Natural killer cell treated with Interleukin-12 subunit alpha and Interleukin-12 subunit beta and Interleukin-15 and Interleukin-18, amount 100 ng/mL, for 72 hours (primary cell): ENCODE measurements around the gene OPA3. TPM values are rescaled to one million over a fixed set of nuclear protein-coding genes. Genes with fewer than 3 reads are reported as not detected.
A peak's percentile ranks its signal among the peaks of the same experiment; 100 is the strongest.
"Not testable (repeated sequence)": the region's sequence is repeated elsewhere in the genome, so short reads cannot be mapped to it uniquely, and the experiment has no call there.

Experiments
- ATAC-seq, 2 donors: fragments of 150-1000 bp; cut with Tn5 transposase in 1 of 2; sonication (Bioruptor Pico), chemical (Tn5 transposase) in 1 of 2; 2 replicates each; pipeline ENCODE4 v1.10.0; 2021
- DNase-seq: peaks from one replicate; pipeline ENCODE4 v3.0.0; 2022; ENCODE audit warnings: low spot score
- H3K27ac Mint-ChIP-seq, 2 donors: 1 replicate in 1 of 2; 2 replicates in 1 of 2; pipeline ENCODE4 v1.8.0; 2022; ENCODE audit warnings: mixed read lengths in 2 of 2, mild to moderate bottlenecking in 1 of 2, moderate library complexity in 1 of 2
- H3K27me3 Mint-ChIP-seq, 2 donors: 1 replicate in 1 of 2; 2 replicates in 1 of 2; pipeline ENCODE4 v1.8.0; 2022; ENCODE audit warnings: mixed read lengths in 2 of 2
- H3K36me3 Mint-ChIP-seq: one replicate; pipeline ENCODE4 v1.8.0; 2022; ENCODE audit warnings: mixed read lengths
- H3K4me1 Mint-ChIP-seq, 2 donors: 1 replicate in 1 of 2; 2 replicates in 1 of 2; pipeline ENCODE4 v1.8.0; 2022; ENCODE audit warnings: low read depth in 2 of 2, mixed read lengths in 2 of 2, mild to moderate bottlenecking in 1 of 2
- H3K4me3 Mint-ChIP-seq: one replicate; pipeline ENCODE4 v1.8.0; 2022; ENCODE audit warnings: mixed read lengths
- H3K9me3 Mint-ChIP-seq: 2 replicates; pipeline ENCODE4 v1.8.0; 2022; ENCODE audit warnings: mixed read lengths
- total RNA-seq, 2 donors: library from RNA; stranded (reverse); gene quantifications; one replicate each; pipeline ENCODE4 v1.2.3, GENCODE V29; 2022

OPA3 gene
- total RNA-seq, result 10 to 100 TPM; 17.0 to 17.5 TPM

DNA sequence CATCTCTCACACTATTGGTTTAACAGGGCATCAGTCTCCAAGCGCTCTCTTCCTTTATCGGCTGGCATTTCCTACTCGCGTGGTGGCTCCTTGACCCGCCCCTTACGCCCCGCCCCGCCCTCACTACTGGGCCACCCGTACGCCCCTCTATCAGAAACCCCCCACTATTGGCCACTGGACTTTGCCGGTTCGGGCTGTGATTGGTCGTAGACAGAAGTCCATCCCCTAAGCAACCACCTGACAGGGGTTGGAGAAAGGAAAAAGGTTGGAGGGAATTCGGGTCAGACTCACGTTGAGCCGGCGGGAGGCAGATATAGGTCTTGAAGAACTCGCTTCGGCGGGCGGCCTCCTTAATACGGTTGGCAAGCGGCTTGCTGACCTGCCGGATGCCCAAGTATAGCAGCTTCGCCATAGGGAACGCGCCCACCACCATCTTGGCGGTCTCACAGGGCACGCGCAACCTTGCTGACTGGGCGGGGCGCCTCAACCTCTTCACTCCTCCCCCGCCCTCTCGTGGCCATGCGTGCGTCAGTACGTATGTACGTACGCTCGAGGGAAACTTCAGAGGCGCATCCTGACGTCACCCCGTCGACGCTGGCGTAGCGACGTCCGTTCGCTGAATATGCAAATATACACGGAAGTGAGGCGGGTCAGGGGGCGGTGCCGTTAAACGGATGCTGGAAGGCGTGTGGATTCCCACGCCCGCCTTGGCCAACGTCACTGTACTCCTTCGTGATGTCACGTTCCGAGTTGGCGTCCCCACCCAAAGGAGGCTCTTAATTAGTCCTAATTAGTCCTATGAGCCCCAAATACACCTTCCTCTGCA, at the start of gene OPA3:
Gene OPA3, minus strand, starts transcription at position 471 of the 826 bp plus-strand sequence. Its CDS starts 38 bp downstream, at position 433.
- peak within 1 kb of the TSS; percentile 89 to 96 for H3K27ac Mint-ChIP-seq
- peaks cover 6 to 8% of the 10 kb centered on the region in 2 donors for H3K27me3 Mint-ChIP-seq
- ATAC-seq (peak; percentile 94 to 96), DNase-seq (peak; percentile 99)
- peaks cover 20 to 21% of the 10 kb centered on the region in 2 donors for H3K4me1 Mint-ChIP-seq
- H3K36me3 Mint-ChIP-seq, result no peaks in the 10 kb centered on the region
- H3K9me3 Mint-ChIP-seq, result no peaks in the 10 kb centered on the region
- H3K4me3 Mint-ChIP-seq, result peak within 1 kb of the TSS; percentile 98

DNA sequence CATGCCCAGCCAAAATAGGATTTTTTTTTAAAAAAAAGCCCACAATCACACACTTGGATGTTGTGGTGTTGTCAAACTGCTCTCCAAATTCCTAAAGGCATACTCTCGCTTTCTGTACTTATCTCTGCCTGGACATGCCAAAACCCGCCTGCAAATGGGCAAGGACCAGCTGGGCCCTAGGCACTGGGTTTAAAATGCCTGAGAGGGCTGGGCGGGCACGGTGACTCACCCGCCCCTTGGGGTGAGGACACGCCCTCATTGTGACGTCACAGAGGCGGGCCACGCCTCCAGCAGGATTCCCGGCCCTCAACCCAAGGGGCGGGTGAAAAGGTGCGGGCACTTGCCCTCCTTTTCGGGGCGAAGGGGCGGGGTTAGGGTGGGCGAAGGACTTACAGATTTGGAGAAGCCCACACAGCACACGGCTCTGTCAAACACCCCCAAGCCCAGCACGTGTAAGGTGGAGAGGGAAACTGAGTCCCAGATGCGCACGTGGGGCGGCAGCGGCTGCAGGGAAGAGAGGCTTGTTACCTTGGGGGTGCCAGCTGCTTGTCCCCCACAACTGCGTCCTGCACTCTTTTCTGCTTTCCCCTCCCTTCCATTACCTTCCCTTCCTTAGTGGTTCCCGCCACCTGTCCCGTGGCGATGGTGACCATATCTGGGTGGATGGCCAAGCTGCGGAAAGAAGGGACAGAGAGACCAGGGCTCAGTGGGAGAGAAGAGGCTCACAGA, 48.0 kb upstream of the OPA3 start:
- Mint-ChIP-seq H3K4me3 (peak overlapping the region; percentile 66), H3K9me3 (no peaks in the 10 kb centered on the region), H3K36me3 (no peaks in the 10 kb centered on the region), H3K27me3 (no peaks in the 10 kb centered on the region), H3K27ac (peak overlapping the region; percentile 60 to 94), H3K4me1 (peaks cover 6 to 20% of the 10 kb centered on the region in 2 donors)
- DNase-seq (no peak), ATAC-seq (peak in 1 of 2 donors; percentile 39)

DNA sequence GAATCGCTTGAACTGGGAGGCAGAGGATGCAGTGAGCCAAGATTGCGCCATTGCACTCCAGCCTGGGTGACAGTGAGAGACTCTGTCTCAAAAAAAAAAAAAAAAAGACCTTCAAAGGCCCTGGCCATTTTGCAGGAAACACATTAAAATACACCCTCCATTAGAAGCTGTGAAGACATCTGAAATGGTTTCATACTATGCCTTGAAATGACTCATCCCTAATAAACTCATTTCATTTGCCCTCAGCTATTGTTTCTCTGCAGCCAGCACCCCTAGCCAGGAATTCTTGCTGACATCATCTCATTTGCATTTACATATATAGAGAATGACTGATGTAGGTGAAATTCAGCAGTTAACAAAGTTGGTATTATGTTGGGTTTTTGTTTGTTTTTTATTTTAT, 45.9 kb upstream of the OPA3 start:
- Mint-ChIP-seq H3K27ac (peak overlapping the region; percentile 91 to 94), H3K9me3 (no peaks in the 10 kb centered on the region), H3K36me3 (peaks cover 3% of the 10 kb centered on the region), H3K27me3 (no peaks in the 10 kb centered on the region), H3K4me1 (peaks cover 10 to 25% of the 10 kb centered on the region in 2 donors), H3K4me3 (peak overlapping the region; percentile 41)
- DNase-seq, result peak; percentile 78
- peak; percentile 92 to 95 for ATAC-seq

DNA sequence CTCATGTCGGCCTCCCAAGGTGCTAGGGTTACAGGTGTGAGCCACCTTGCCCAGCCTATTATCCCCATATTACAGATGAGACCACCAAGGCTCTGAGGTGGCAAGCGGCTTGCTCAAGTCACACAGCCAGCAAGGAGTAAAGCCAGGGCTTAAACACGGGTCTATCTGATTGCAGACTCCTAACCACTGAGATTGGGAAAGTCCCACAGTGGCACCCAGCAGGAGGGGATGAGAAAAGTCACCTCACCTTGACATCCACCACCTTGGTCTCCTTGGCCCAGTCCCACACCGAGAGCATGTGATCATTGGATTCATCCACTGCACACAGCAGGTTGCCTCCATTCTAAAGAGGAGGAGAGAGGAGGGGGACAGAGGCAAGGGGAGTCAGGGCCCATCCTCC, 45.1 kb upstream of the OPA3 start:
- DNase-seq, result no peak
- no peaks in the 10 kb centered on the region for H3K27me3 Mint-ChIP-seq
- H3K27ac Mint-ChIP-seq, result peak overlapping the region; percentile 91 to 94
- peaks cover 6% of the 10 kb centered on the region for H3K36me3 Mint-ChIP-seq
- no peaks in the 10 kb centered on the region for H3K9me3 Mint-ChIP-seq
- peak overlapping the region; percentile 80 for H3K4me3 Mint-ChIP-seq
- ATAC-seq, result peak; percentile 61 to 62
- peaks cover 12 to 27% of the 10 kb centered on the region in 2 donors for H3K4me1 Mint-ChIP-seq

DNA sequence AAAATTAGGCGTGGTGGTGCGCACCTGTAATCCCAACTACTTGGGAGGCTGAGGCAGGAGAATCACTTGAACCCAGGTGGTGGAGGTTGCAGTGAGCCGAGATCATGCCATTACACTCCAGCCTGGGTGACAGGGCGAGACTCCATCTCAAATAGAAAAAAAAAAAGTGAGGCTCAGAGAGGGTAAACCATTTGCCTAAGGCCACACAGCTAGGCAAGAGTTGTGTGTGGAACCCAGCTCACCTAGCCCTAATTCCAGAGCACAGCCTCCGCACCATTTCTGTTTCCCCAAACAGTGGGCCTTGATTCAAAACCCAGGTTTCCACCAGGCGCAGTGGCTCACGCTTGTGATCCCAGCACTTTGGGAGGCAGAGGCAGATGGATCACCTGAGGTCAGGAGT, 43.6 kb upstream of the OPA3 start:
- peak overlapping the region; percentile 91 to 94 for H3K27ac Mint-ChIP-seq
- not testable (repeated sequence) for H3K27me3 Mint-ChIP-seq, ATAC-seq, DNase-seq, H3K9me3 Mint-ChIP-seq, H3K4me3 Mint-ChIP-seq
- H3K4me1 Mint-ChIP-seq, result peaks cover 20 to 34% of the 10 kb centered on the region in 2 donors
- H3K36me3 Mint-ChIP-seq, result peaks cover 15% of the 10 kb centered on the region

DNA sequence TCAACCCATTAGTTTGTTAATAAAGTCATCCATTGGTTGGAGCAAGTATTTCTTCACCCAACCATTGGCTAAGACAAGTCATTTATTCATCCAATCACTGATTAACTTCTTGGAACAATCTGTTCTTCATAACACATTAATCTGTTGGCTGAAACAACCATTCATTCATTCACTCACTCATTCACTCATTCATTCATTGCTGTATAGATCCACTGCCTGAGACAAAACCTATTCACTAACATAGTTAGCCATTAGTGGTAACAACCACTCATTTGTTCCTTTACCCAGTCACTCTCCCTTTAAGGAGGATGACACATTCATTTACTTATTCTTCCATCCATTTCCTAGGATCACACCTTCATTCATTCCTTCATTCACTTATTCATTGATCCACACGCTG, 39.4 kb upstream of the OPA3 start:
- Mint-ChIP-seq H3K4me1 (peaks cover 14 to 23% of the 10 kb centered on the region in 2 donors), H3K4me3 (no peak overlapping the region), H3K27ac (peak overlapping the region; percentile 3 to 13), H3K27me3 (no peaks in the 10 kb centered on the region), H3K36me3 (peaks cover 23% of the 10 kb centered on the region), H3K9me3 (no peaks in the 10 kb centered on the region)
- no peak for DNase-seq
- no peak for ATAC-seq

DNA sequence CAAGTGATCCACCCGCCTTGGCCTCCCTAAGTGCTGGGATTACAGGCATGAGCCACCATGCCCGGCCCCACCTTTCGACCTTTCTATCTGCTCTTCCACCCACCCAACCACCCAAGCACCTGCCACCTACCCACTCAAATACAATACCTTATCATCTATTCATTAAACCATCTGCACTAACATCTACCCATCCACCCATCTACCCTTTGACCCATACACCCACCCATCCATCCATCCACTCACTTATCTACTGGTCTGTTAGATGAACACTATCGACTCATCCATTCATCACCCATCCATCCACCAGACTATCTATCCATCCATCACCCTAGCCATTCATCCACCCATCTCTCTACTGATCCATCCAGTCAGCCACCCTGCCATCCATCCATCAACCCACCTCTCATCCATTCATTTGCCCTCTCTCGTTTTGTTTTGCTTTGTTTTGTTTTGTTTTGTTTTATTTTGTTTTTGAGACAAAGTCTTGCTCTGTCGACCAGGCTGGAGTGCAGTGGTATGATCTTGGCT, 37.4 kb upstream of the OPA3 start:
- H3K27ac Mint-ChIP-seq, result peak overlapping the region in 1 of 2 donors; percentile 2
- ATAC-seq (no peak), DNase-seq (no peak)
- H3K36me3 Mint-ChIP-seq, result peaks cover 23% of the 10 kb centered on the region
- no peaks in the 10 kb centered on the region for H3K27me3 Mint-ChIP-seq
- no peak overlapping the region for H3K4me3 Mint-ChIP-seq
- H3K9me3 Mint-ChIP-seq, result no peaks in the 10 kb centered on the region
- H3K4me1 Mint-ChIP-seq, result peaks cover 14 to 15% of the 10 kb centered on the region in 2 donors

DNA sequence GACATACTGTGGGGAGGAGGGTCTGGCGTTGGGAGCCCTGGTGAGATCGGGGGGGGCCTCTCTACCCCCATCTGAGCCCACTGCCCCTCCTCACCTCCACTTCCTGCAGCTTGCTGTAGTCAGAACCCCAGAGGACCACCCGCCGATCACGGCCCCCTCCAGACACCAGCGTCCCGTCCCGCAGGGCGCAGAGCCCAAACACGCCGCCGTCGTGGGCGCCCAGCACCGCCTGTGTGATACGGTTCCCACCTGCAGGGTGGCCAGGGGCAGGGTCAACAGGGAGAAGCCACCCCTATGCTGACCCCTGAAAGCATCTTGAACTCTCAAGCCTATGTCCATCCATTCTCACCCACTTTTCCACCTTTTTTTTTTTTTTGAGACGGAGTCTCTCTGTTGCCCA, 36.8 kb upstream of the OPA3 start:
- no peak for DNase-seq
- Mint-ChIP-seq H3K9me3 (no peaks in the 10 kb centered on the region), H3K4me1 (peaks cover 14 to 18% of the 10 kb centered on the region in 2 donors), H3K36me3 (peaks cover 23% of the 10 kb centered on the region), H3K4me3 (no peak overlapping the region), H3K27ac (peak overlapping the region in 1 of 2 donors; percentile 2), H3K27me3 (no peaks in the 10 kb centered on the region)
- peak; percentile 28 to 43 for ATAC-seq

DNA sequence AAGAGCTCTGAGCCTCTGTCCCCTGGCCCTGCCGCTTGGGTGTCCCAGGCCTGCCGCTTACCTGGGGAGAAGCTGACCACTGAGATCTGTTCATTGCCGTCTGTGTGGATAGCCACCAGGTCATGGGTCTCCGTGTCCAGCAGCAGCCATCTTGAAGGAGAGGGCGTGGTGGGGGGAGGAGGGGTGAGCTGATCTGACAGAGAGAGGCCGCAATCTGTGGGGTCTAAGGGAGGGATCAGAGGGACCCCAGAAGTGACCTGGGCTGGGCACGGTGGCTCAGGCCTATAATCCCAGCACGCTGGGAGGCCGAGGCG, 32.1 kb upstream of the OPA3 start:
- no peak for ATAC-seq
- H3K27me3 Mint-ChIP-seq, result no peaks in the 10 kb centered on the region
- H3K36me3 Mint-ChIP-seq, result peaks cover 18% of the 10 kb centered on the region
- H3K4me3 Mint-ChIP-seq, result no peak overlapping the region
- peaks cover 19 to 22% of the 10 kb centered on the region in 2 donors for H3K4me1 Mint-ChIP-seq
- DNase-seq, result no peak
- no peaks in the 10 kb centered on the region for H3K9me3 Mint-ChIP-seq
- H3K27ac Mint-ChIP-seq, result peak overlapping the region in 1 of 2 donors; percentile 9

DNA sequence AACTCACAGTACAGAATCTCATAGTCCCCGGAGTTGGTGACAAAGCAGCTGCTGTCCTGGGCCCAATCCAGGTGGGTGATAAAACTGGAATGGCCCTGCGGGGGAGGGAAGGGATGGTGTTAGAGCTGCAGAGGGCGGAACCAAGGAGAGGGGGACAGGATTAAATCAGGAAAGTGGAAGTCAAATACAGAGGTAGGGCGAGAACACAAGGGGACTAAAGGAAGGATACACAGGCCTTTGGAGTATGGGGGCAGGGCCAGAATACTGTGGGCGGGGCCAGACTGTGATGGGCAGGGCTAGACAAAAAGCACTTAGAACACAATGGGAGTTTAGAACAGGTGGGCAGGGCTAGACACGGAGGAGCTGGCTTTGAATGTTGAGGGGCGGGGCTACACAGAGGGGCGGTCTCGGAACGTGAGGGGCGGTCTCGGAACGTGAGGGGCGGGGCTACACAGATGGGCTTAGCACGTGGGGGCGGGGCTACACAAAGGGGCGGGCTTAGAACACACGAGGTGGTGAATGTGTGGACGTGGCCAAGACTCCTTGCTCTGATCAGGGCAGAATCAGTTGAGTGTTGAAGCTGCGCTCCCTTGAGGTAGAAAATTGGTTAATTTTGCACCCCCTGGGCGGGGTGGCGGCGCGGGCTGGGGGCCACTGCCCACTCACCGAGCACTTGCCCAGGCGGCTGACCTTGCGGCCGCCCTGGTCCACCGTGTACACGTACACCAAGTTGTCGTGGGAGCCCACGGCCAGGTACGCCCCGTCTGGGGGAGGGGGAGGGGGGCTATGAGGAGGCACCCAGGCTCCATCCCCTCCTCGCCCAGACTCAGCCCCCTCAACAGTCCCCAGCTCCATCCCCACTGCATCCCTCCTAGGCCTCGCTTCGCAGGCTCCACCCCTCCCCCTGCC, 31.4 kb upstream of the OPA3 start:
- ATAC-seq (peak; percentile 71 to 77), DNase-seq (peak; percentile 66)
- Mint-ChIP-seq H3K27ac (peak overlapping the region; percentile 24 to 60), H3K27me3 (no peaks in the 10 kb centered on the region), H3K4me3 (no peak overlapping the region), H3K36me3 (peaks cover 18% of the 10 kb centered on the region), H3K9me3 (no peaks in the 10 kb centered on the region), H3K4me1 (peaks cover 19 to 22% of the 10 kb centered on the region in 2 donors)

DNA sequence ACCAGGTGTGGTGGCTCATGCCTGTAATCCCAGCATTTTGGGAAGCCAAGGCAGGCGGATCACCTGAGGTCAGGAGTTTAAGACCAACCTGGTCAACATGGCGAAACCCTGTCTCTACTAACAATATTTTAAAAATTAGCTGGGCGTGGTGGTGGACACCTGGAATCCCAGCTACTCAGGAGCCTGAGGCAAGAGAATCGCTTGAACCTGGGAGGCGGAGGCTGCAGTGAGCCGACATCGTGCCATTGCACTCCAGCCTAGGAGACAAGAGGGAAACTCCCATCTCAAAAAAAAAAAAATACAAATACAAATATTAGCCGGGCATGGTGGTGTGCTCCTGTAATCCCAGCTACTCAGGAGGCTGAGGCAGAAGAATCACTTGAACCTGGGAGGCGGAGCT, 30.5 kb upstream of the OPA3 start:
- ATAC-seq, DNase-seq, H3K9me3 Mint-ChIP-seq, H3K27me3 Mint-ChIP-seq, H3K4me3 Mint-ChIP-seq: not testable (repeated sequence)
- peaks cover 19 to 22% of the 10 kb centered on the region in 2 donors for H3K4me1 Mint-ChIP-seq
- H3K27ac Mint-ChIP-seq, result peak overlapping the region; percentile 98
- peaks cover 18% of the 10 kb centered on the region for H3K36me3 Mint-ChIP-seq

DNA sequence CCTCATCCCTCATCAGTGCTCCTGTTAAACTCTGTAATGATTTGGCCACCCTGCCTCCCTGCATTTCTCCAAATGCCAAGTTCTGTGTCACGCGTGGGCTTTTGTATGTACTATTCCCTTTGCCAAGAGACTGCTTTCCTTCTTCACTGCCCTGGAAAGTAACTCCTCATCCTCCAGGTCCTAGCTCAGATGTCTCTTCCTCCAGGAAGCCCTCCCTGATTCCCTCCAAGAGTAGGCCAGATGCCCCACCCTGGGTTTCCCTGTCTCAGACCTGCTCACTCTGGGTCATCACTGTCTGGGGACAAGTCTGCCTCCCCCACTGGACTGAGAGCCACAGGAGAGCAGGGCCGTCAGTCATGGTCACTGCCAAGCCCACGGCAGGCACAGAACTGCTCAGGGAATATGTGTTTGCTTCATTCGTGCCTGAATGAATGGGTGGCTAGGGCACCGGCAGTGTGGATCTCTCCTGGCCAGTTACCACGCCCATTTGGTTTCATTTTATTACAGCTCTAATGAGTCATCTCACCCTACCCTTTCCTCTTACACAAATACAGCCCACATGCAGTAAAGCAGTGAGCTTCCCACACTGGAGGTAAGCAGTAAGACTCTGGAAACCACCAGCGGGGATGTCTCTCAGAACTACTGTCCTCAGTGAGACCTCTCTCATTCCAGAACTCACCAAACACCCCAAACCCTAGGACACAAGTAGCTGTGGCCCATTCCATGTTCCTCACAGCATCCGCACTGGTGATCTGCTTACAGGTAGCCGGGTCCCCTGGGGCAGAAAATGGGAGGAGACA, 29.5 kb upstream of the OPA3 start:
- Mint-ChIP-seq H3K36me3 (peaks cover 25% of the 10 kb centered on the region), H3K27ac (peak overlapping the region; percentile 98), H3K27me3 (no peaks in the 10 kb centered on the region), H3K4me3 (peak overlapping the region; percentile 87), H3K9me3 (no peaks in the 10 kb centered on the region), H3K4me1 (peaks cover 19 to 25% of the 10 kb centered on the region in 2 donors)
- DNase-seq, result peak; percentile 74
- peak; percentile 94 to 96 for ATAC-seq
